Mesendoderm (in vitro differentiated cells): ENCODE results near the gene UGT1A4.
A peak's percentile ranks its signal among the peaks of the same experiment; 100 is the strongest.
"Not testable (repeated sequence)": the region's sequence is repeated elsewhere in the genome, so short reads cannot be mapped to it uniquely, and the experiment has no call there.

Experiments used
- DNase-seq: peaks from one replicate; pipeline ENCODE4 v3.0.0; 2013
- H2AK5ac ChIP-seq: 2 replicates; pipeline ENCODE4 v1.6.1; 2013; ENCODE audit warnings: low read length, inconsistent platforms
- H2BK120ac ChIP-seq: 2 replicates; pipeline ENCODE4 v1.6.1; 2013; ENCODE audit warnings: low read depth, mild to moderate bottlenecking, low read length, moderate library complexity, mixed read lengths
- H2BK15ac ChIP-seq: replicated peaks from 2 replicates; pipeline ENCODE4 v1.6.1; 2013; ENCODE audit warnings: low read depth, mild to moderate bottlenecking, moderate library complexity
- H2BK5ac ChIP-seq: 2 replicates; pipeline ENCODE4 v1.6.1; 2013; ENCODE audit warnings: low read length, inconsistent platforms
- H3K18ac ChIP-seq: 2 replicates; pipeline ENCODE4 v1.6.1; 2013; ENCODE audit warnings: mild to moderate bottlenecking, low read length, mixed read lengths
- H3K23ac ChIP-seq: one replicate; pipeline ENCODE4 v1.6.1; 2013; ENCODE audit warnings: low read length
- H3K27ac ChIP-seq: 2 replicates; pipeline ENCODE4 v1.5.1; 2013; ENCODE audit warnings: low read depth, mild to moderate bottlenecking, inconsistent platforms, low read length, moderate library complexity
- H3K27me3 ChIP-seq: 2 replicates; pipeline ENCODE4 v1.6.1; 2013; ENCODE audit warnings: low read length, control low read depth, mild to moderate bottlenecking, inconsistent platforms; ENCODE audit not compliant: insufficient read depth, poor library complexity
- H3K36me3 ChIP-seq: 2 replicates; pipeline ENCODE4 v1.6.1; 2013; ENCODE audit warnings: low read length, inconsistent platforms; ENCODE audit not compliant: control insufficient read depth, insufficient read depth
- H3K4ac ChIP-seq: one replicate; pipeline ENCODE4 v1.6.1; 2013; ENCODE audit warnings: low read depth, mild to moderate bottlenecking, low read length, moderate library complexity
- H3K4me1 ChIP-seq: 2 replicates; pipeline ENCODE4 v1.6.1; 2013; ENCODE audit warnings: low read depth, low read length, inconsistent platforms; ENCODE audit not compliant: control insufficient read depth
- H3K4me2 ChIP-seq: 2 replicates; pipeline ENCODE4 v1.6.1; 2013; ENCODE audit warnings: low read length
- H3K4me3 ChIP-seq: 2 replicates; pipeline ENCODE4 v1.5.1; 2013; ENCODE audit warnings: mild to moderate bottlenecking, low read length
- H3K56ac ChIP-seq: one replicate; pipeline ENCODE4 v1.6.1; 2013; ENCODE audit warnings: low read length
- H3K79me1 ChIP-seq: 2 replicates; pipeline ENCODE4 v1.6.1; 2013; ENCODE audit warnings: low read length, inconsistent platforms
- H3K79me2 ChIP-seq: 2 replicates; pipeline ENCODE4 v1.6.1; 2013; ENCODE audit warnings: mild to moderate bottlenecking, low read length; ENCODE audit not compliant: control insufficient read depth, insufficient read depth
- H3K9ac ChIP-seq: 2 replicates; pipeline ENCODE4 v1.6.1; 2013; ENCODE audit warnings: low read length, inconsistent platforms
- H4K5ac ChIP-seq: one replicate; pipeline ENCODE4 v1.6.1; 2013; ENCODE audit warnings: low read length
- H4K8ac ChIP-seq: one replicate; pipeline ENCODE4 v1.6.1; 2013; ENCODE audit warnings: low read depth, mild to moderate bottlenecking, control low read depth, low read length, moderate library complexity
- WGBS: extraction: QIAGEN DNeasy Blood & Tissue Kit; methylation state at CpG from one replicate; pipeline ENCODE4 v1.1.7; 2013; ENCODE audit warnings: low lambda C conversion rate, missing lambda C conversion rate; ENCODE audit not compliant: insufficient coverage; ENCODE audit errors: extremely low coverage; 5-methylcytosine and 5-hydroxymethylcytosine counted together

The UGT1A4 gene

DNA sequence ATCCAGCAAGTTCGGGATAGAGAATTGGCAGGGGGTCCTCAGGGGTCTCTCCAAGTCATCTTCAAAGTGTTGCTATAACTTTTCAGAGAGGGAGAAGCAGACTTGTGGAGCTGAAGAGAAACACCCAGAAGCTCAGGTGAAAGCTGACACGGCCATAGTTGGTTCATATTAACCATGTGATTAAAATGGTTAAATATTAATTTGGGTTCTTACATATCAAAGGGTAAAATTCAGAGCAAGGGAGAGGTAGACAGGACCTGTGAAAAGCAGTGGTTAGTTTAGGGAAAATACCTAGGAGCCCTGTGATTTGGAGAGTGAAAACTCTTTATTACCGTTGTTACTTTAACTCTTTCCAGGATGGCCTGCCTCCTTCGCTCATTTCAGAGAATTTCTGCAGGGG lies 25.9 kb upstream of the UGT1A4 start, which contains the start of gene UGT1A6:
UGT1A6 (plus strand) TSS at position 243 of the 400 bp plus-strand sequence; CDS start at position 358, 115 bp downstream.
- no peaks in the 10 kb centered on the region for H3K36me3 ChIP-seq
- H4K5ac ChIP-seq, result no peak within 1 kb of the TSS
- DNase-seq, result no peak
- no peak within 1 kb of the TSS for H3K4me2 ChIP-seq
- H3K4me3 ChIP-seq, result no peak within 1 kb of the TSS
- no peaks in the 10 kb centered on the region for H3K79me1 ChIP-seq
- no peaks in the 10 kb centered on the region for H3K4me1 ChIP-seq
- no peak within 1 kb of the TSS for H3K9ac ChIP-seq
- H2AK5ac ChIP-seq, result no peak within 1 kb of the TSS
- H3K27me3 ChIP-seq, result no peaks in the 10 kb centered on the region
- H3K23ac ChIP-seq, result no peak within 1 kb of the TSS
- H2BK120ac ChIP-seq, result no peak within 1 kb of the TSS
- H3K18ac ChIP-seq, result no peak within 1 kb of the TSS
- no peak within 1 kb of the TSS for H4K8ac ChIP-seq
- no peak within 1 kb of the TSS for H3K56ac ChIP-seq
- no peak within 1 kb of the TSS for H2BK5ac ChIP-seq
- no peak within 1 kb of the TSS for H3K27ac ChIP-seq
- WGBS, result no CpG with 5 or more reads among the region's 4 CpGs
- H2BK15ac ChIP-seq, result no peak within 1 kb of the TSS
- no peak within 1 kb of the TSS for H3K4ac ChIP-seq
- no peaks in the 10 kb centered on the region for H3K79me2 ChIP-seq

DNA sequence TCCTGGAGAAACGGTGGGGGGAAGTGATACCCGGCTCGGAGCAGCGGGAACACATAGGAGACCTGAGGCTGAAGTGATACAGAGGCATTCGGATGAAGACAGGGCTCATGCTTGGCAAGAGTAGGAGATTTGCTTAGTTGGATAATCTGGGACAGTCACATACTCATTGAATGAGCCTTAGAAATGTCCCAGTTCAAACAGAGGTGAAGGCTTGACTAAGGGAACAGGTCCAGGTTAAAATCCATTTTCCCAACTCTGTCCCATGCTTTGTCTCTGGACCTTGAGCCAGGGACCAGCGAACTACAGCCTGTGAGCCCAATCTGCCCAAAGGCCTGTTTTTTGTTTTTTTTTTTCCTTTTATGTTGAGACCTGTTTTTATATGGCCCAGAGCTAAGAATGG lies 24.6 kb upstream of the UGT1A4 start:
- no CpG with 5 or more reads among the region's 6 CpGs for WGBS
- Histone ChIP-seq H4K8ac (no peak overlapping the region), H3K4me3 (no peak overlapping the region), H3K18ac (no peak overlapping the region), H3K27me3 (no peaks in the 10 kb centered on the region), H3K79me2 (no peaks in the 10 kb centered on the region), H3K4me1 (no peaks in the 10 kb centered on the region), H4K5ac (no peak overlapping the region), H3K23ac (no peak overlapping the region), H3K4me2 (no peak overlapping the region), H2BK120ac (no peak overlapping the region), H3K36me3 (no peaks in the 10 kb centered on the region), H3K4ac (no peak overlapping the region), H3K9ac (no peak overlapping the region), H2AK5ac (no peak overlapping the region), H3K56ac (no peak overlapping the region), H2BK15ac (no peak overlapping the region), H3K27ac (no peak overlapping the region), H3K79me1 (no peaks in the 10 kb centered on the region), H2BK5ac (no peak overlapping the region)
- no peak for DNase-seq

DNA sequence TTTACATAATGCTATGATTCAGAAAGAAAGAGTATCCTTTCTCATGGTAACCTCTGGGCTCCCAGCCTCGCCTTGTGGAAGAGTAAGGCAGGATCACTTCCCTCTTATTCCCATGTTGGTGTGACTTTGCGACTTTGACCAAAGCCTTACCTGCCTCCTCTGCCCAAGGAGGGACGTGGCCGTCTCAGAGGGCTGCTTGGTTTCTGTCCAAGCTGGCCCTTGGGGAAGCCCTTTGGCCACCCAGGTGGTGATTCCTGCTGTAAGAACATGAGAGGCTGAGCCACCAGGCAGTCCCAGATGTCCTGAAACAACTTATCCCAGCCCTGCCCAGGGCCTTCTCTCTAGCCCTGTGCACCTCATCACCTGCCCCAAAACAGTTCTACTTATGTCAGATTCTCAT lies 19.8 kb upstream of the UGT1A4 start:
- Histone ChIP-seq H2BK15ac (no peak overlapping the region), H2BK5ac (no peak overlapping the region), H3K56ac (no peak overlapping the region), H3K79me2 (no peaks in the 10 kb centered on the region), H3K18ac (no peak overlapping the region), H4K8ac (no peak overlapping the region), H3K4me1 (no peaks in the 10 kb centered on the region), H3K79me1 (no peaks in the 10 kb centered on the region), H3K4me2 (no peak overlapping the region), H3K36me3 (no peaks in the 10 kb centered on the region), H3K9ac (no peak overlapping the region), H2AK5ac (no peak overlapping the region), H2BK120ac (no peak overlapping the region), H3K27me3 (no peaks in the 10 kb centered on the region), H4K5ac (no peak overlapping the region), H3K27ac (no peak overlapping the region), H3K4ac (no peak overlapping the region), H3K4me3 (no peak overlapping the region), H3K23ac (no peak overlapping the region)
- no peak for DNase-seq
- no CpG with 5 or more reads among the region's 4 CpGs for WGBS

- Histone ChIP-seq H3K4ac (no peak overlapping the region), H3K27ac (no peak overlapping the region), H3K4me3 (no peak overlapping the region), H2AK5ac (no peak overlapping the region), H3K36me3 (no peaks in the 10 kb centered on the region), H2BK120ac (peak overlapping the region; percentile 36), H3K79me2 (no peaks in the 10 kb centered on the region), H3K18ac (peak overlapping the region; percentile 70), H3K4me2 (no peak overlapping the region), H2BK15ac (no peak overlapping the region), H3K4me1 (no peaks in the 10 kb centered on the region), H3K79me1 (no peaks in the 10 kb centered on the region), H4K8ac (no peak overlapping the region), H4K5ac (no peak overlapping the region), H2BK5ac (no peak overlapping the region), H3K56ac (no peak overlapping the region), H3K23ac (no peak overlapping the region), H3K9ac (no peak overlapping the region), H3K27me3 (no peaks in the 10 kb centered on the region)
- no peak for DNase-seq
- no CpG with 5 or more reads among the region's 8 CpGs for WGBS
These were observed 19.0 kb upstream of the UGT1A4 start for GRCh38 chr2:233699424-233700027.

DNA sequence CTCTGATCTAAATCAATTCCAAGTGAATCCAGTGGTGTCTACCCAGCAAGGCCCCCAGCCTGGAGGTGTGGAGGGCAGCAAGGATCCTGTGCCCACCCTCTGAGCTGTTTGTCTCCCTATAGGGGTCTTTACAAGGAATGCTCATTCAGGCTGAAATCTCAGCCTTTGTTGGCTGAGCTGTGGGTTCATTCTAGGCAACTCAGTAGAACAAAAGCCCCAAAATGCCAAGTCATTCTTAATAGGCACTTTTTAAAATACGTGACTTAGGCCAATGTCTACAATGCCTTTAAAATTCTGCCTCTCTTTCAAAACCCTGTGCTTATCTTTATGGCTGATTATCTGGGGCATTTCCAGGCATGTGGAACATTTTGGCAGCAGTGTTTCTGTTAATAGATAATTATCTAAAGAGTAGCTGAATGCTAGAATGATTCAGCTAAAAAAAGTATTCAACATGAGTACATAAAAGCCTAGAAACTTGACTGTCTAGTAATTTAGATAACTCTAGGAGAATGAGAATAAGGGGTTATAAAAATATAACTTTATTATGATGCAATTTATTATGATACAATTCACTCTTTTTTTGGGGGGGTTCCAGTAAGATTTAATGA lies 18.4 kb upstream of the UGT1A4 start:
- no peaks in the 10 kb centered on the region for H3K27me3 ChIP-seq
- no peak overlapping the region for H4K5ac ChIP-seq
- H3K36me3 ChIP-seq, result no peaks in the 10 kb centered on the region
- H2AK5ac ChIP-seq, result no peak overlapping the region
- DNase-seq, result peak; percentile 51
- no peak overlapping the region for H3K56ac ChIP-seq
- H3K79me1 ChIP-seq, result no peaks in the 10 kb centered on the region
- H4K8ac ChIP-seq, result no peak overlapping the region
- no peaks in the 10 kb centered on the region for H3K79me2 ChIP-seq
- H2BK120ac ChIP-seq, result peak overlapping the region; percentile 36
- H3K23ac ChIP-seq, result no peak overlapping the region
- H3K9ac ChIP-seq, result no peak overlapping the region
- no peak overlapping the region for H3K4me2 ChIP-seq
- H2BK5ac ChIP-seq, result no peak overlapping the region
- no CpG with 5 or more reads among the region's 1 CpG for WGBS
- no peaks in the 10 kb centered on the region for H3K4me1 ChIP-seq
- no peak overlapping the region for H3K27ac ChIP-seq
- no peak overlapping the region for H2BK15ac ChIP-seq
- H3K18ac ChIP-seq, result peak overlapping the region; percentile 70
- no peak overlapping the region for H3K4me3 ChIP-seq
- no peak overlapping the region for H3K4ac ChIP-seq

- not testable (repeated sequence) for H3K27me3 ChIP-seq, H3K4me2 ChIP-seq, H3K9ac ChIP-seq, H3K18ac ChIP-seq, H2BK120ac ChIP-seq, DNase-seq, H3K36me3 ChIP-seq, H3K23ac ChIP-seq, H3K4ac ChIP-seq, H3K56ac ChIP-seq, H2AK5ac ChIP-seq, H3K79me1 ChIP-seq, H3K27ac ChIP-seq, H2BK15ac ChIP-seq, H3K4me3 ChIP-seq, H4K5ac ChIP-seq, H3K4me1 ChIP-seq, H3K79me2 ChIP-seq, H2BK5ac ChIP-seq, H4K8ac ChIP-seq
- no CpG with 5 or more reads among the region's 5 CpGs for WGBS
These were observed 17.7 kb upstream of the UGT1A4 start for GRCh38 chr2:233700842-233701241.
